SK-N-SH (cell line): ENCODE measurements around the gene C2orf92. TPM values are rescaled to one million over a fixed set of nuclear protein-coding genes. Genes with fewer than 3 reads are reported as not detected.

ENCODE experiments used
- CTCF ChIA-PET: fragments of 300-600, 350-600 bp; formaldehyde crosslinking; extraction: SDS; loops from one replicate; lab custom pipeline; 2021; lab: Yijun Ruan, JAX
- POLR2A ChIA-PET: fragments of 350-600 bp; sonication (Branson Sonifier 250); formaldehyde crosslinking; extraction: SDS; loops from one replicate; lab custom pipeline; 2020; ENCODE audit warnings: antibody characterized with exemption, inconsistent platforms; lab: Yijun Ruan, JAX
- DNase-seq: peaks from one replicate; pipeline ENCODE4 v3.0.0; 2012
- H2AFZ ChIP-seq: fragments of 200-600 bp; sonication (generic); 2 replicates; pipeline ENCODE4 v1.8.1; 2016; ENCODE audit warnings: antibody characterized with exemption, mild to moderate bottlenecking, low read depth
- H3F3A ChIP-seq: fragments of 200-600 bp; sonication (generic); replicated peaks from 2 replicates; pipeline ENCODE3; 2016; ENCODE audit warnings: antibody characterized with exemption, mild to moderate bottlenecking; ENCODE audit not compliant: insufficient read depth
- H3K27ac ChIP-seq, 2 experiments: fragments of 200-500 bp in 1 of 2; fragments of 200-600 bp in 1 of 2; sonication (Bioruptor generic) in 1 of 2; sonication (generic), shearing (Covaris generic) in 1 of 2; 2 replicates each; pipeline versions ENCODE4 v1.5.1 to v1.6.1; 2014 to 2016; ENCODE audit warnings: low read depth in 2 of 2, inconsistent platforms in 1 of 2, low read length in 1 of 2, mild to moderate bottlenecking in 1 of 2, mixed read lengths in 1 of 2
- H3K27me3 ChIP-seq: fragments of 200-600 bp; sonication (generic), shearing (Covaris generic); 2 replicates; pipeline ENCODE4 v1.6.1; 2016; ENCODE audit warnings: mixed run types; ENCODE audit not compliant: insufficient read depth
- H3K36me3 ChIP-seq, 2 experiments: fragments of 200-500 bp in 1 of 2; fragments of 200-600 bp in 1 of 2; sonication (Bioruptor generic) in 1 of 2; sonication (generic) in 1 of 2; replicated peaks in 1 of 2; 2 replicates each; pipeline versions ENCODE3 to v1.5.1; 2014 to 2016; ENCODE audit warnings: low read length in 1 of 2, mild to moderate bottlenecking in 1 of 2; ENCODE audit not compliant: insufficient read depth in 2 of 2, control insufficient read depth in 1 of 2
- H3K4me1 ChIP-seq, 2 experiments: fragments of 200-500 bp in 1 of 2; fragments of 200-600 bp in 1 of 2; sonication (Bioruptor generic) in 1 of 2; sonication (generic), shearing (Covaris generic) in 1 of 2; 2 replicates each; pipeline versions ENCODE4 v1.5.1 to v1.6.1; 2014 to 2016; ENCODE audit warnings: low read depth in 1 of 2, low read length in 1 of 2, mixed run types in 1 of 2; ENCODE audit not compliant: insufficient read depth in 2 of 2, control insufficient read depth in 1 of 2
- H3K4me2 ChIP-seq: fragments of 200-600 bp; sonication (generic), shearing (Covaris generic); 2 replicates; pipeline ENCODE4 v1.6.1; 2017; ENCODE audit warnings: mixed run types
- H3K4me3 ChIP-seq, 2 experiments: fragments of 200-500 bp in 1 of 2; fragments of 200-600 bp in 1 of 2; sonication (Bioruptor generic) in 1 of 2; sonication (generic), shearing (Covaris generic) in 1 of 2; 2 replicates each; pipeline versions ENCODE4 v1.5.1 to v1.8.1; 2014 to 2016; ENCODE audit warnings: low read depth in 2 of 2, inconsistent platforms in 1 of 2, low read length in 1 of 2, mild to moderate bottlenecking in 1 of 2, mixed read lengths in 1 of 2, moderate library complexity in 1 of 2
- H3K79me2 ChIP-seq: fragments of 200-600 bp; sonication (generic); 2 replicates; pipeline ENCODE4 v1.8.1; 2017; ENCODE audit warnings: mild to moderate bottlenecking; ENCODE audit not compliant: insufficient read depth
- H3K9ac ChIP-seq: fragments of 200-600 bp; sonication (generic); 2 replicates; pipeline ENCODE4 v1.6.1; 2017; ENCODE audit warnings: mixed run types
- H3K9me2 ChIP-seq: fragments of 200-600 bp; sonication (generic); 2 replicates; pipeline ENCODE4 v1.6.1; 2017; ENCODE audit warnings: mixed run types
- H3K9me3 ChIP-seq: fragments of 200-600 bp; sonication (generic); 2 replicates; pipeline ENCODE4 v1.6.1; 2017; ENCODE audit warnings: mixed run types, mild to moderate bottlenecking, moderate library complexity
- H4K20me1 ChIP-seq: fragments of 200-600 bp; sonication (generic); 2 replicates; pipeline ENCODE4 v1.6.1; 2017; ENCODE audit warnings: mild to moderate bottlenecking, mixed run types; ENCODE audit not compliant: insufficient read depth
- FOXM1 ChIP-seq: IDR thresholded peaks from 2 replicates; pipeline ENCODE4 v1.4.0; 2012; ENCODE audit warnings: low read depth, mild to moderate bottlenecking
- GABPA ChIP-seq: IDR thresholded peaks from 2 replicates; pipeline ENCODE4 v1.4.0; 2012; ENCODE audit warnings: low read depth, mild to moderate bottlenecking
- GATA2 ChIP-seq: sonication (generic); formaldehyde crosslinking; IDR thresholded peaks from 2 replicates; pipeline ENCODE4 v1.5.0; 2020; ENCODE audit warnings: mild to moderate bottlenecking, missing genetic modification reagents
- JUND ChIP-seq: IDR thresholded peaks from 2 replicates; pipeline ENCODE4 v1.4.0; 2012
- POLR2AphosphoS5 ChIP-seq: IDR thresholded peaks from 2 replicates; pipeline ENCODE4 v1.6.1; 2012; ENCODE audit warnings: low read depth, low read length
- RXRA ChIP-seq: IDR thresholded peaks from 2 replicates; pipeline ENCODE4 v1.4.0; 2012; ENCODE audit warnings: low read depth, mild to moderate bottlenecking, borderline replicate concordance
- SIN3A ChIP-seq: IDR thresholded peaks from 2 replicates; pipeline ENCODE4 v1.6.1; 2012; ENCODE audit warnings: low read depth, mild to moderate bottlenecking, low read length, moderate library complexity, borderline replicate concordance
- SMC3 ChIP-seq: IDR thresholded peaks from 2 replicates; pipeline ENCODE4 v1.6.1; 2012; ENCODE audit warnings: low read depth, low read length, improper control_type of control experiment
- TAF1 ChIP-seq: IDR thresholded peaks from 2 replicates; pipeline ENCODE4 v1.6.1; 2012; ENCODE audit warnings: low read depth, mild to moderate bottlenecking, low read length, moderate library complexity, borderline replicate concordance
- TCF12 ChIP-seq: IDR thresholded peaks from 2 replicates; pipeline ENCODE4 v1.4.0; 2012
- YY1 ChIP-seq: IDR thresholded peaks from 2 replicates; pipeline ENCODE4 v1.4.0; 2012; ENCODE audit warnings: low read depth, mild to moderate bottlenecking
- ZBTB33 ChIP-seq: IDR thresholded peaks from 2 replicates; pipeline ENCODE4 v1.4.0; 2012; ENCODE audit warnings: low read depth, borderline replicate concordance
- WGBS: methylation state at CpG from one replicate; pipeline ENCODE4 v1.1.6; 2017; ENCODE audit warnings: low lambda C conversion rate; 5-methylcytosine and 5-hydroxymethylcytosine counted together
- polyA plus RNA-seq, 3 experiments: library from polyadenylated mRNA; depleted of rRNA; stranded (reverse); fragments of >200 nt; gene quantifications; 2 replicates each; pipeline ENCODE4 v1.2.3, GENCODE V29; 2012
- TF ChIP-seq, protein P1 (sequence below): IDR thresholded peaks from 2 replicates; pipeline ENCODE4 v1.4.0; 2012; ENCODE audit warnings: low read depth
- TF ChIP-seq, protein P2 (sequence below): fragments of 200-600 bp; sonication (generic); IDR thresholded peaks from 2 replicates; pipeline ENCODE4 v1.6.1; 2017; ENCODE audit warnings: antibody characterized with exemption, mild to moderate bottlenecking, moderate library complexity
- TF ChIP-seq, protein P3 (sequence below): IDR thresholded peaks from 2 replicates; pipeline ENCODE4; 2012

C2orf92 gene
- polyA plus RNA-seq, 1 of the 3 experiments (the other 2 are of a cell fraction): 3.1 TPM

GRCh38 chr2:97646977-97647376, 22.5 kb upstream of the C2orf92 start:
- Histone ChIP-seq H3K36me3 (peaks cover 32 to 33% of the 10 kb centered on the region in 2 experiments), H3K4me2 (peak overlapping the region; percentile 93), H3K9me2 (no peaks in the 10 kb centered on the region), H4K20me1 (no peaks in the 10 kb centered on the region), H3K79me2 (peaks cover 18% of the 10 kb centered on the region), H3K4me1 (peaks cover 0 to 16% of the 10 kb centered on the region in 2 experiments; a peak in 2 of 4 replicates), H3K9ac (no peak overlapping the region), H3K9me3 (no peaks in the 10 kb centered on the region), H3F3A (no peaks in the 10 kb centered on the region), H3K4me3 (peak overlapping the region; percentile 98), H3K27ac (no peak overlapping the region), H2AFZ (no peak overlapping the region), H3K27me3 (no peaks in the 10 kb centered on the region)
- ChIA-PET POLR2A (no interaction called here), CTCF (interaction anchor here (1.0 to 2.7 kb wide), 4 partner anchors 9 to 56 kb away, joined by 3 to 12 read pairs (median 8); partner anchors contain the start of gene ACTR1B)
- TF ChIP-seq, protein P1, sequence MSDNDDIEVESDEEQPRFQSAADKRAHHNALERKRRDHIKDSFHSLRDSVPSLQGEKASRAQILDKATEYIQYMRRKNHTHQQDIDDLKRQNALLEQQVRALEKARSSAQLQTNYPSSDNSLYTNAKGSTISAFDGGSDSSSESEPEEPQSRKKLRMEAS: no peak
- TF ChIP-seq GATA2 (CRISPR knock-in tag): no peak
- DNase-seq: no peak
- 41% methylated on average over 4 of the region's 4 CpGs for WGBS

- Histone ChIP-seq H2AFZ (no peak overlapping the region), H3K4me3 (no peak overlapping the region), H3K36me3 (peaks cover 34 to 46% of the 10 kb centered on the region in 2 experiments), H3K4me1 (peaks cover 0 to 8% of the 10 kb centered on the region in 2 experiments; a peak in 2 of 4 replicates), H3K4me2 (no peak overlapping the region), H3K79me2 (peaks cover 16% of the 10 kb centered on the region), H3K9ac (no peak overlapping the region), H3K9me2 (no peaks in the 10 kb centered on the region), H3F3A (peaks cover 5% of the 10 kb centered on the region), H4K20me1 (no peaks in the 10 kb centered on the region), H3K27ac (no peak overlapping the region), H3K9me3 (no peaks in the 10 kb centered on the region), H3K27me3 (no peaks in the 10 kb centered on the region)
- no peak for TF ChIP-seq JUND
- no peak for TF ChIP-seq GABPA
- DNase-seq: no peak
- ChIA-PET CTCF (interaction anchor here (1.0 to 1.9 kb wide), 5 partner anchors 9 to 60 kb away, joined by 3 to 7 read pairs (median 6); no protein-coding TSS in a partner anchor), POLR2A (interaction anchor here (1.8 kb wide), 1 partner anchor 10 kb away, joined by 7 read pairs; no protein-coding TSS in a partner anchor)
- 95% methylated on average over 4 of the region's 4 CpGs for WGBS
Observed at GRCh38 chr2:97651114-97651513, 18.4 kb upstream of the C2orf92 start.

DNA sequence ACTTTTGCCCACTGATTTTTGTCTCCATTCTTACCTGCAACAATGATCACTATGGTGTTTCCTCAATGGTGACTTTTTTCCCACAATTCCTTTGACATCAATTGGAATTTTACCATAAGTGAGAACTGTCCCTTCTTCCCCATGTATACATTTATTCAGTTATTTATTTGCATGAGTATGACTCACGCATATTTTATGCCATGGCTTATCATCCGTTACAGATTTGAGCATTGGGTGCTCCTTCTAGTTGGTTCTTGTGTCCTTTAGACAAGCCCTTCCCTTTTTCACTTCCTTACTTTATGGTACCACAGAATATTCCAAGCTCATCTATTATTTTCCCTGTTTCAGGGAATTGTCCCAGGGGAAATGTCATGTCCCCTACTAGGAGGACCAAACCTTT, 16.0 kb upstream of the C2orf92 start:
- peaks cover 5% of the 10 kb centered on the region for H3F3A ChIP-seq
- WGBS: 90% methylated on average over 2 of the region's 2 CpGs
- no peaks in the 10 kb centered on the region for H3K4me1 ChIP-seq
- CTCF ChIA-PET: no interaction called here
- H3K27me3 ChIP-seq: no peaks in the 10 kb centered on the region
- no peak for DNase-seq
- no peaks in the 10 kb centered on the region for H3K79me2 ChIP-seq
- H3K4me2 ChIP-seq: no peak overlapping the region
- H3K4me3 ChIP-seq: no peak overlapping the region
- H3K27ac ChIP-seq: no peak overlapping the region
- POLR2A ChIA-PET: interaction anchor here (1.5 kb wide), 1 partner anchor 8 kb away, joined by 3 read pairs; the partner anchor contains the start of gene COX5B
- H4K20me1 ChIP-seq: no peaks in the 10 kb centered on the region
- H2AFZ ChIP-seq: no peak overlapping the region
- no peaks in the 10 kb centered on the region for H3K9me3 ChIP-seq
- H3K9ac ChIP-seq: no peak overlapping the region
- peaks cover 37 to 39% of the 10 kb centered on the region in 2 experiments for H3K36me3 ChIP-seq
- no peaks in the 10 kb centered on the region for H3K9me2 ChIP-seq
- TF ChIP-seq, protein P2, sequence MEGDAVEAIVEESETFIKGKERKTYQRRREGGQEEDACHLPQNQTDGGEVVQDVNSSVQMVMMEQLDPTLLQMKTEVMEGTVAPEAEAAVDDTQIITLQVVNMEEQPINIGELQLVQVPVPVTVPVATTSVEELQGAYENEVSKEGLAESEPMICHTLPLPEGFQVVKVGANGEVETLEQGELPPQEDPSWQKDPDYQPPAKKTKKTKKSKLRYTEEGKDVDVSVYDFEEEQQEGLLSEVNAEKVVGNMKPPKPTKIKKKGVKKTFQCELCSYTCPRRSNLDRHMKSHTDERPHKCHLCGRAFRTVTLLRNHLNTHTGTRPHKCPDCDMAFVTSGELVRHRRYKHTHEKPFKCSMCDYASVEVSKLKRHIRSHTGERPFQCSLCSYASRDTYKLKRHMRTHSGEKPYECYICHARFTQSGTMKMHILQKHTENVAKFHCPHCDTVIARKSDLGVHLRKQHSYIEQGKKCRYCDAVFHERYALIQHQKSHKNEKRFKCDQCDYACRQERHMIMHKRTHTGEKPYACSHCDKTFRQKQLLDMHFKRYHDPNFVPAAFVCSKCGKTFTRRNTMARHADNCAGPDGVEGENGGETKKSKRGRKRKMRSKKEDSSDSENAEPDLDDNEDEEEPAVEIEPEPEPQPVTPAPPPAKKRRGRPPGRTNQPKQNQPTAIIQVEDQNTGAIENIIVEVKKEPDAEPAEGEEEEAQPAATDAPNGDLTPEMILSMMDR: no peak
- TF ChIP-seq, protein P3, sequence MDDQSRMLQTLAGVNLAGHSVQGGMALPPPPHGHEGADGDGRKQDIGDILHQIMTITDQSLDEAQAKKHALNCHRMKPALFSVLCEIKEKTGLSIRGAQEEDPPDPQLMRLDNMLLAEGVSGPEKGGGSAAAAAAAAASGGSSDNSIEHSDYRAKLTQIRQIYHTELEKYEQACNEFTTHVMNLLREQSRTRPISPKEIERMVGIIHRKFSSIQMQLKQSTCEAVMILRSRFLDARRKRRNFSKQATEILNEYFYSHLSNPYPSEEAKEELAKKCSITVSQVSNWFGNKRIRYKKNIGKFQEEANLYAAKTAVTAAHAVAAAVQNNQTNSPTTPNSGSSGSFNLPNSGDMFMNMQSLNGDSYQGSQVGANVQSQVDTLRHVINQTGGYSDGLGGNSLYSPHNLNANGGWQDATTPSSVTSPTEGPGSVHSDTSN: no peak
- no peak for TF ChIP-seq POLR2AphosphoS5
- TF ChIP-seq, protein P1: no peak
- TF ChIP-seq SMC3: no peak
- no peak for TF ChIP-seq TCF12
- TF ChIP-seq FOXM1: no peak
- no peak for TF ChIP-seq SIN3A
- TF ChIP-seq GATA2 (CRISPR knock-in tag): no peak
- no peak for TF ChIP-seq JUND
- TF ChIP-seq ZBTB33: no peak
- TF ChIP-seq YY1: no peak
- TF ChIP-seq TAF1: no peak
- TF ChIP-seq RXRA: no peak
